Measurements from ENCODE around the gene MSANTD1. TPM values are rescaled to one million over a fixed set of nuclear protein-coding genes. Genes with fewer than 3 reads are reported as not detected.

The MSANTD1 gene
- polyA plus RNA-seq, 1 donor from 2014 or later = 12.7 TPM

GRCh38 chr4:3294401-3295241, 45.7 kb downstream of the MSANTD1 start:
- TF ChIP-seq REST (IDR thresholded peaks at IDR 0.05; ENCODE audit: borderline replicate concordance) (no peak), TAF1 (IDR thresholded peaks at IDR 0.05; ENCODE audit: low read depth) (no peak), EP300 (conservative IDR thresholded peaks at IDR 0.05; ENCODE audit: poor library complexity, severe bottlenecking) (no peak), RAD21 (conservative IDR thresholded peaks at IDR 0.05) (no peak), SMC3 (conservative IDR thresholded peaks at IDR 0.05; ENCODE audit: poor library complexity) (no peak), EZH2 (IDR thresholded peaks at IDR 0.05; ENCODE audit: borderline replicate concordance, insufficient read depth, low read length, poor library complexity, severe bottlenecking) (no peak), MXI1 (conservative IDR thresholded peaks at IDR 0.05; ENCODE audit: poor library complexity, severe bottlenecking) (no peak), POLR2AphosphoS5 (IDR thresholded peaks at IDR 0.05) (no peak)
- TF ChIP-seq, protein P1, sequence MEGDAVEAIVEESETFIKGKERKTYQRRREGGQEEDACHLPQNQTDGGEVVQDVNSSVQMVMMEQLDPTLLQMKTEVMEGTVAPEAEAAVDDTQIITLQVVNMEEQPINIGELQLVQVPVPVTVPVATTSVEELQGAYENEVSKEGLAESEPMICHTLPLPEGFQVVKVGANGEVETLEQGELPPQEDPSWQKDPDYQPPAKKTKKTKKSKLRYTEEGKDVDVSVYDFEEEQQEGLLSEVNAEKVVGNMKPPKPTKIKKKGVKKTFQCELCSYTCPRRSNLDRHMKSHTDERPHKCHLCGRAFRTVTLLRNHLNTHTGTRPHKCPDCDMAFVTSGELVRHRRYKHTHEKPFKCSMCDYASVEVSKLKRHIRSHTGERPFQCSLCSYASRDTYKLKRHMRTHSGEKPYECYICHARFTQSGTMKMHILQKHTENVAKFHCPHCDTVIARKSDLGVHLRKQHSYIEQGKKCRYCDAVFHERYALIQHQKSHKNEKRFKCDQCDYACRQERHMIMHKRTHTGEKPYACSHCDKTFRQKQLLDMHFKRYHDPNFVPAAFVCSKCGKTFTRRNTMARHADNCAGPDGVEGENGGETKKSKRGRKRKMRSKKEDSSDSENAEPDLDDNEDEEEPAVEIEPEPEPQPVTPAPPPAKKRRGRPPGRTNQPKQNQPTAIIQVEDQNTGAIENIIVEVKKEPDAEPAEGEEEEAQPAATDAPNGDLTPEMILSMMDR (IDR thresholded peaks at IDR 0.05; ENCODE audit: poor library complexity, severe bottlenecking) = no peak
- Histone ChIP-seq H3K27ac (ENCODE audit: low read length) (peak overlapping the region; percentile 78), H3K79me2 (replicated peaks; ENCODE audit: insufficient read depth, low read length) (peaks cover 34% of the 10 kb centered on the region)

GRCh38 chr4:3295837-3296624, 47.1 kb downstream of the MSANTD1 start:
- no peak overlapping the region for H3K9ac ChIP-seq (ENCODE audit: low read length)
- H3K79me2 ChIP-seq (replicated peaks; ENCODE audit: insufficient read depth, low read length) = peaks cover 48% of the 10 kb centered on the region
- H3K4me3 ChIP-seq (ENCODE audit: low read length) = peak overlapping the region; percentile 10
- no peaks in the 10 kb centered on the region for H3F3A ChIP-seq (ENCODE audit: insufficient read depth, low read length, poor library complexity, severe bottlenecking)
- no peak for TF ChIP-seq EZH2 (IDR thresholded peaks at IDR 0.05; ENCODE audit: borderline replicate concordance, insufficient read depth, low read length, poor library complexity, severe bottlenecking)
- TF ChIP-seq, protein P1 (IDR thresholded peaks at IDR 0.05; ENCODE audit: poor library complexity, severe bottlenecking) = no peak
- TF ChIP-seq MXI1 (conservative IDR thresholded peaks at IDR 0.05; ENCODE audit: poor library complexity, severe bottlenecking) = no peak
- TF ChIP-seq TAF1 (IDR thresholded peaks at IDR 0.05; ENCODE audit: low read depth) = no peak
- TF ChIP-seq EP300 (conservative IDR thresholded peaks at IDR 0.05; ENCODE audit: poor library complexity, severe bottlenecking) = no peak
- no peak for TF ChIP-seq SMC3 (conservative IDR thresholded peaks at IDR 0.05; ENCODE audit: poor library complexity)
- no peak for TF ChIP-seq RAD21 (conservative IDR thresholded peaks at IDR 0.05)
- TF ChIP-seq POLR2AphosphoS5 (IDR thresholded peaks at IDR 0.05) = no peak
- TF ChIP-seq REST (IDR thresholded peaks at IDR 0.05; ENCODE audit: borderline replicate concordance) = no peak
- no peaks in the 10 kb centered on the region for H3K27me3 ChIP-seq (ENCODE audit: insufficient read depth, low read depth, low read length)
- H3K9me3 ChIP-seq (ENCODE audit: low read length) = no peaks in the 10 kb centered on the region
- no peaks in the 10 kb centered on the region for H3K9me2 ChIP-seq (ENCODE audit: insufficient read depth, low read length)
- no peaks in the 10 kb centered on the region for H4K20me1 ChIP-seq (ENCODE audit: insufficient read depth)
- no peak overlapping the region for H3K27ac ChIP-seq (ENCODE audit: low read length)
- no peak overlapping the region for H3K4me2 ChIP-seq (ENCODE audit: low read length)
- H2AFZ ChIP-seq (ENCODE audit: low read depth, low read length) = no peak overlapping the region
- H3K36me3 ChIP-seq (ENCODE audit: insufficient read depth, low read length) = no peaks in the 10 kb centered on the region

More at GRCh38 chr4:3294401-3295241, 45.7 kb downstream of the MSANTD1 start:
- H3K36me3 ChIP-seq (ENCODE audit: insufficient read depth, low read length) = no peaks in the 10 kb centered on the region
- no peaks in the 10 kb centered on the region for H4K20me1 ChIP-seq (ENCODE audit: insufficient read depth)
- H3K9ac ChIP-seq (ENCODE audit: low read length) = peak overlapping the region; percentile 90
- H3F3A ChIP-seq (ENCODE audit: insufficient read depth, low read length, poor library complexity, severe bottlenecking) = no peaks in the 10 kb centered on the region
- no peaks in the 10 kb centered on the region for H3K9me2 ChIP-seq (ENCODE audit: insufficient read depth, low read length)
- peak overlapping the region; percentile 72 for H3K4me2 ChIP-seq (ENCODE audit: low read length)
- H3K27me3 ChIP-seq (ENCODE audit: insufficient read depth, low read depth, low read length) = no peaks in the 10 kb centered on the region
- H3K9me3 ChIP-seq (ENCODE audit: low read length) = no peaks in the 10 kb centered on the region
- peak overlapping the region; percentile 78 for H3K4me3 ChIP-seq (ENCODE audit: low read length)
- no peak overlapping the region for H2AFZ ChIP-seq (ENCODE audit: low read depth, low read length)

All from neural cell (in vitro differentiated cells).